Neural cell (in vitro differentiated cells): ENCODE measurements around the gene CCDC174. TPM values are rescaled to one million over a fixed set of nuclear protein-coding genes. Genes with fewer than 3 reads are reported as not detected.

Source experiments
- H2AFZ ChIP-seq: fragments of 200-600, 300-800 bp; sonication (generic), shearing (Covaris generic); 2 replicates; pipeline ENCODE4 v1.6.0; 2014; ENCODE audit warnings: low read depth, mild to moderate bottlenecking, antibody characterized with exemption, low read length, moderate library complexity
- H3F3A ChIP-seq: fragments of 200-600 bp; shearing (Covaris generic); 2 replicates; pipeline ENCODE4 v1.6.1; 2016; ENCODE audit warnings: mild to moderate bottlenecking, moderate library complexity, mixed read lengths, antibody characterized with exemption, low read length; ENCODE audit not compliant: insufficient read depth, poor library complexity, severe bottlenecking
- H3K27ac ChIP-seq: fragments of 200-600, 300-800 bp; sonication (generic), shearing (Covaris generic); 2 replicates; pipeline ENCODE4 v1.5.1; 2014; ENCODE audit warnings: mild to moderate bottlenecking, low read length, moderate library complexity
- H3K27me3 ChIP-seq: fragments of 300-800, 200-600 bp; sonication (generic), shearing (Covaris generic); 2 replicates; pipeline ENCODE4 v1.6.0; 2014; ENCODE audit warnings: mild to moderate bottlenecking, low read depth, low read length, moderate library complexity; ENCODE audit not compliant: insufficient read depth
- H3K36me3 ChIP-seq: fragments of 300-800, 200-600 bp; sonication (generic), shearing (Covaris generic); 2 replicates; pipeline ENCODE4 v1.5.1; 2014; ENCODE audit warnings: mild to moderate bottlenecking, antibody characterized with exemption, low read length, moderate library complexity; ENCODE audit not compliant: insufficient read depth
- H3K4me2 ChIP-seq: fragments of 300-800, 200-600 bp; sonication (generic), shearing (Covaris generic); 2 replicates; pipeline ENCODE4 v1.6.0; 2014; ENCODE audit warnings: mild to moderate bottlenecking, low read length
- H3K4me3 ChIP-seq: fragments of 300-800, 200-600 bp; sonication (generic), shearing (Covaris generic); 2 replicates; pipeline ENCODE4 v1.5.1; 2014; ENCODE audit warnings: mild to moderate bottlenecking, low read length, moderate library complexity
- H3K79me2 ChIP-seq: fragments of 200-600 bp; shearing (Covaris generic); replicated peaks from 2 replicates; pipeline ENCODE4 v1.6.0; 2014; ENCODE audit warnings: mild to moderate bottlenecking, low read length, moderate library complexity; ENCODE audit not compliant: insufficient read depth
- H3K9ac ChIP-seq: fragments of 300-800, 200-600 bp; sonication (generic), shearing (Covaris generic); 2 replicates; pipeline ENCODE4 v1.6.1; 2016; ENCODE audit warnings: mild to moderate bottlenecking, low read length, mixed read lengths
- H3K9me2 ChIP-seq: fragments of 200-600 bp; shearing (Covaris generic); 2 replicates; pipeline ENCODE4 v1.6.1; 2016; ENCODE audit warnings: mild to moderate bottlenecking, low read length, mixed read lengths; ENCODE audit not compliant: insufficient read depth
- H3K9me3 ChIP-seq: fragments of 200-600, 300-800 bp; sonication (generic), shearing (Covaris generic); 2 replicates; pipeline ENCODE4 v1.6.1; 2016; ENCODE audit warnings: mild to moderate bottlenecking, mixed run types, low read length, moderate library complexity, mixed read lengths
- H4K20me1 ChIP-seq: fragments of 200-600 bp; shearing (Covaris generic); 2 replicates; pipeline ENCODE4 v1.6.1; 2016; ENCODE audit warnings: mild to moderate bottlenecking, mixed run types; ENCODE audit not compliant: insufficient read depth
- EP300 ChIP-seq: fragments of 450-650 bp; conservative IDR thresholded peaks from 2 replicates; pipeline ENCODE4 v1.6.1; 2014; ENCODE audit warnings: antibody characterized with exemption, mild to moderate bottlenecking, moderate library complexity; ENCODE audit not compliant: poor library complexity, severe bottlenecking
- EZH2 ChIP-seq: fragments of 200-600, 300-800 bp; shearing (Covaris generic), sonication (generic); IDR thresholded peaks from 2 replicates; pipeline ENCODE4 v1.6.1; 2014; ENCODE audit warnings: antibody characterized with exemption, low read length, borderline replicate concordance, mild to moderate bottlenecking; ENCODE audit not compliant: insufficient read depth, poor library complexity, severe bottlenecking
- MXI1 ChIP-seq: fragments of 450-650 bp; conservative IDR thresholded peaks from 2 replicates; pipeline ENCODE4 v1.6.1; 2014; ENCODE audit warnings: antibody characterized with exemption, mild to moderate bottlenecking; ENCODE audit not compliant: poor library complexity, severe bottlenecking
- POLR2AphosphoS5 ChIP-seq: IDR thresholded peaks from 2 replicates; pipeline ENCODE4 v1.6.1; 2012
- RAD21 ChIP-seq: fragments of 450-650 bp; conservative IDR thresholded peaks from 2 replicates; pipeline ENCODE4 v1.6.1; 2014; ENCODE audit warnings: antibody characterized with exemption, mild to moderate bottlenecking, moderate library complexity
- REST ChIP-seq: IDR thresholded peaks from 2 replicates; pipeline ENCODE4 v1.6.1; 2012; ENCODE audit warnings: borderline replicate concordance
- SMC3 ChIP-seq: fragments of 450-650 bp; conservative IDR thresholded peaks from 2 replicates; pipeline ENCODE4 v1.6.1; 2014; ENCODE audit warnings: antibody characterized with exemption, mild to moderate bottlenecking, moderate library complexity; ENCODE audit not compliant: poor library complexity
- TAF1 ChIP-seq: IDR thresholded peaks from 2 replicates; pipeline ENCODE4 v1.6.1; 2012; ENCODE audit warnings: low read depth
- polyA plus RNA-seq: library from polyadenylated mRNA; depleted of rRNA; stranded (reverse); fragments of >200 nt; gene quantifications from 2 replicates; pipeline ENCODE4 v1.2.3, GENCODE V29; 2014
- TF ChIP-seq, protein P1 (sequence below): fragments of 450-650 bp; IDR thresholded peaks from 2 replicates; pipeline ENCODE4 v1.5.1; 2014; ENCODE audit warnings: antibody characterized with exemption, mild to moderate bottlenecking, moderate library complexity; ENCODE audit not compliant: poor library complexity, severe bottlenecking

Gene CCDC174
- polyA plus RNA-seq, 1 donor from 2014 or later, result 18.0 TPM

GRCh38 chr3:14721126-14721864 lies 69.7 kb downstream of the CCDC174 start:
- H2AFZ ChIP-seq, result no peak overlapping the region
- H3K79me2 ChIP-seq, result no peaks in the 10 kb centered on the region
- H3K36me3 ChIP-seq, result no peaks in the 10 kb centered on the region
- TF ChIP-seq MXI1 (no peak), EZH2 (no peak), POLR2AphosphoS5 (no peak), TAF1 (no peak), EP300 (no peak), REST (no peak), RAD21 (no peak), SMC3 (no peak)
- TF ChIP-seq, protein P1, sequence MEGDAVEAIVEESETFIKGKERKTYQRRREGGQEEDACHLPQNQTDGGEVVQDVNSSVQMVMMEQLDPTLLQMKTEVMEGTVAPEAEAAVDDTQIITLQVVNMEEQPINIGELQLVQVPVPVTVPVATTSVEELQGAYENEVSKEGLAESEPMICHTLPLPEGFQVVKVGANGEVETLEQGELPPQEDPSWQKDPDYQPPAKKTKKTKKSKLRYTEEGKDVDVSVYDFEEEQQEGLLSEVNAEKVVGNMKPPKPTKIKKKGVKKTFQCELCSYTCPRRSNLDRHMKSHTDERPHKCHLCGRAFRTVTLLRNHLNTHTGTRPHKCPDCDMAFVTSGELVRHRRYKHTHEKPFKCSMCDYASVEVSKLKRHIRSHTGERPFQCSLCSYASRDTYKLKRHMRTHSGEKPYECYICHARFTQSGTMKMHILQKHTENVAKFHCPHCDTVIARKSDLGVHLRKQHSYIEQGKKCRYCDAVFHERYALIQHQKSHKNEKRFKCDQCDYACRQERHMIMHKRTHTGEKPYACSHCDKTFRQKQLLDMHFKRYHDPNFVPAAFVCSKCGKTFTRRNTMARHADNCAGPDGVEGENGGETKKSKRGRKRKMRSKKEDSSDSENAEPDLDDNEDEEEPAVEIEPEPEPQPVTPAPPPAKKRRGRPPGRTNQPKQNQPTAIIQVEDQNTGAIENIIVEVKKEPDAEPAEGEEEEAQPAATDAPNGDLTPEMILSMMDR, result no peak
- H3K4me3 ChIP-seq, result no peak overlapping the region
- H3K9me2 ChIP-seq, result no peaks in the 10 kb centered on the region
- H3K9me3 ChIP-seq, result no peaks in the 10 kb centered on the region
- H3K4me2 ChIP-seq, result no peak overlapping the region
- no peak overlapping the region for H3K27ac ChIP-seq
- H3F3A ChIP-seq, result no peaks in the 10 kb centered on the region
- H4K20me1 ChIP-seq, result no peaks in the 10 kb centered on the region
- H3K27me3 ChIP-seq, result no peaks in the 10 kb centered on the region
- no peak overlapping the region for H3K9ac ChIP-seq

Other genes with a start within 250 kb of the CCDC174 start
- gene SLC6A6, start 249.2 kb upstream of the CCDC174 start, polyA plus RNA-seq, result 15.9 and 17.9 TPM in 2 replicates
- 8.6 and 13.3 TPM in 2 replicates for gene GRIP2, start 111.4 kb upstream of the CCDC174 start, polyA plus RNA-seq
- not detected in 2 replicates for gene C3orf20, start 23.4 kb downstream of the CCDC174 start, polyA plus RNA-seq
- 0.42 TPM in 1 of 2 replicates, not detected in the other for gene FGD5, start 167.2 kb downstream of the CCDC174 start, polyA plus RNA-seq